GM19395 (cell line): ENCODE results near the gene TET2.

Experiments used
- ATAC-seq: cut with Tn5 transposase; IDR thresholded peaks from one replicate; pipeline ENCODE4 v1.9.1; 2021; ENCODE audit warnings: mild to moderate bottlenecking, moderate library complexity; ENCODE audit not compliant: unreplicated experiment

The TET2 gene

DNA sequence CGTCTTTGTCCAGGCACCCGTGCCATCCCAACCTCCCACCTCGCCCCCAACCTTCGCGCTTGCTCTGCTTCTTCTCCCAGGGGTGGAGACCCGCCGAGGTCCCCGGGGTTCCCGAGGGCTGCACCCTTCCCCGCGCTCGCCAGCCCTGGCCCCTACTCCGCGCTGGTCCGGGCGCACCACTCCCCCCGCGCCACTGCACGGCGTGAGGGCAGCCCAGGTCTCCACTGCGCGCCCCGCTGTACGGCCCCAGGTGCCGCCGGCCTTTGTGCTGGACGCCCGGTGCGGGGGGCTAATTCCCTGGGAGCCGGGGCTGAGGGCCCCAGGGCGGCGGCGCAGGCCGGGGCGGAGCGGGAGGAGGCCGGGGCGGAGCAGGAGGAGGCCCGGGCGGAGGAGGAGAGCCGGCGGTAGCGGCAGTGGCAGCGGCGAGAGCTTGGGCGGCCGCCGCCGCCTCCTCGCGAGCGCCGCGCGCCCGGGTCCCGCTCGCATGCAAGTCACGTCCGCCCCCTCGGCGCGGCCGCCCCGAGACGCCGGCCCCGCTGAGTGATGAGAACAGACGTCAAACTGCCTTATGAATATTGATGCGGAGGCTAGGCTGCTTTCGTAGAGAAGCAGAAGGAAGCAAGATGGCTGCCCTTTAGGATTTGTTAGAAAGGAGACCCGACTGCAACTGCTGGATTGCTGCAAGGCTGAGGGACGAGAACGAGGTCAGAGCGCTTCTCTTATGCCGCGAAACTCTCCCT, at the start of gene TET2:
Gene TET2, plus strand, starts transcription at position 601 of the 740 bp plus-strand sequence. CDS start 87,067 bp downstream, outside the sequence.
- ATAC-seq = peak; percentile 81

DNA sequence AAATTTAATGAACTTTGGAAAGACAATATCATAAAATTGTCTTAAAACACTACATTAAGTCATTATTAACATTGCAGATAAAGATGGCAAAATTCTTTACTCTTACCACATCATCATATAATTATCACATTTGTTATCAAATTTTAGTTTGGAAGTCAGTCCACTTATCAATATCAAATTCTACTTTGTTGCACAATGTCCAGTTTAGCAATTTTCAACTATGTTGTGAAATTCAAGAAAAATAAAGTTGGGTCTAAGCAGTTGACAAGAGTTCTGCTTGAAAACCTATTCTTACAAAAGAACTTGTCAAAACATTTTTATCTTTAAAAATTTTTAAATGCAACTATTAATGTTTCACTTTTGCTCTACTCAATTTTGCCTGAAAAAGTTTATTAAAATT, 44.7 kb upstream of the TET2 start:
- ATAC-seq = no peak

DNA sequence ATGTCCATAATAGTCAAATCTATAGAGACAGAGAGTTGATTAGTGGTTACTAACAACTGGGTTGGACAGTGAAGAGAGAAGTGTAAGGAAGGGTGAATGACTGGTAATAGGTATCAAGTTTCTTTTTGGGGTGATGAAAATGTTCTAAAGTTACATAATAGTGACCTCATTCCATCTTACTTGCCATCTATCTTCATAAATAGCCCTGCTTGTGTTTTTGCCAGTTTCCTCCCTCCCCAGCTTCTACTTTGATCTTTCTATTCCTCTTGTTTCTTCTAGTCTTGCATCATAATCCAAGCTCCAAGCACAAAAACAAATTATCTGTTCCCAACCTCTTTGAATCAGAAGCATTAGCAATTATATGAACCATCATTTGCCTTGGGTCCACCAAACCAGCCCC, 40.2 kb upstream of the TET2 start:
- ATAC-seq = no peak

DNA sequence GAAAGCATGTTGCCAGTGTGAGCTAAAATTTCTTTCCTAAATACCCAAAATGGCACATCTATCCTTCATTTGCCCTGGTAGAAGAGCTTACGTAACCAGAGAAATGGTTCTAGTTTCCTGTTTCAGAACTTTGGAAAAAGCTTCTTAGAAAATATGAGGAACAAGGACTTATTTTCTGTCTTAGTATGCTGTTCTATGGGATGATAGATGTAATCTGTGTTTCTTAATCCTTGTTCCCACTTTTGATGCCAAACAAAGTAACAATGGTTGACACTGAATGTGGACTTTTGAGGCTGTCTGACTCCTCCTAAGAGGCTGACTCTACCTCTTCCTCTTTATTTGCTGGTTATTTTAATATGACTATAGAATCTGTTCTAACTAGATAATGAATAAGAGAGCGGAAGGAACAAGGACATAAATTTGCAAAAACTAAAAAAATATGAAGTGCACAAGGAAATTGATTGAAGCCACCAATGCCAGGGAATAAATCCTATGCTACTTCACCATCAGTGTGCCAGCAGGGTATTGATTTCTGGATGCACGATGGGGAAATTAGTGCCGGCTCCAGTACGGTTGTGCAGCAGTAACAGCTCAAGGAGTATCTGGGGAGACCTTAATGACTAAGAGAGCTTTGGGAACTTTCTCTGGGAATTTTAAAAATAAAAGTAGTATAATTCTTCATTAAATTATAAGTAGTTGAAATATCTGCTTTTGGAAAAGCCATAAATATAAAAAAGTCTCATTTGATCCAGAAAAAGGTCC, 39.4 kb upstream of the TET2 start:
- no peak for ATAC-seq

DNA sequence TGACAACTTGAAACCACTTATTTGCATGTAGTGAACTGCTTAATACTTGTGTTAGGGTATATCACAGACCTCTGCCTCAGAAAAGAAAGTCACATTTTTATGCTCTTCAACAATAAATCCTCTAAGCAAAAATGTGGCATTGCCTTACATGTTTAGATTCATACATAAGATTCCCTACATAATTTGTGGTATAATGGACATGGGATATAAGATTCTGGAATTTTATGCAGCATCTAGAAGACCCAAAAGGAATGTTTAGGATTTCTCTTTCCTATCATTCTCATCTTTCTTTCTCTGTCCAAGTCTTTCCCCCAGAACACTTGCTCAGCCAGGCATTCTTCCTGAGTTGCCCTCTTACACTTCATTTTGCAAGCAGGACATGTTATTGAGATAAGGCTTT, 37.7 kb upstream of the TET2 start:
- ATAC-seq = no peak

DNA sequence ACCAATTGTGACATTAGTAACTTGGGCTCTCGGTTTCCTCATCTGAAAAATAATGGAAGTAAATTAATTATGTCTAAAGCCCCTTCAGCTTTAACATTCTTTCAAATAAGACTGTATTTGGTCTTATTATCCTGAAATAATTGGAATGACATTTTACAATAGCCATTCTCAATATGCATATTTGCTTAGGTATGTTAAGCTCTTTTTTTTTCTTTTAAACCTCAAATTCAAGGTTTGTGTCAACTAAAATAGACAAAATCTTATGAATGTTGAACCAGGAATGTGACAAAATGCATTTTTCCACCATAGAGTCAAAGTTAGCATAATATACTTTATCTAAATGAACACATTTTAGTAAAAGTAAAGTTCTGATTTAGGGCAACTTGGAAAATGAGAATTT, 34.4 kb upstream of the TET2 start:
- no peak for ATAC-seq

DNA sequence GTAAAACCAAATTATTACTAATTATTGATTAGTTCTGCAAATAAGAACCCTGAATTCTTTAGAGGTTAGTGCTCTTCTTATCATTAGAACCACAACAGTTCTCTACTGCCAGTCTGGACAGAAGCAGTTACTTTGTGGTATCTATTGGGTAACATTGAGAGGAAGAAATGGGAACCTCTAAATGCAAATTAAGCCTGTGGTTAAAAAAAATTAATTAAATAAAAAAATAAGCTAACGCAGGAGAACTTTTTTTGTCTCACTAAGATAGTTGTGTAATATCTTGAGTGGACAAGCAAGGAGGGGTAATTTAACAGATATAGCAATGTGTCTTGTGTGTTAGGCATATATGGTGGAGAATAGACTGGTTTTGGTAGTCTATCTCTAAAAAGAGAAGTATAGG, 32.9 kb upstream of the TET2 start:
- no peak for ATAC-seq

DNA sequence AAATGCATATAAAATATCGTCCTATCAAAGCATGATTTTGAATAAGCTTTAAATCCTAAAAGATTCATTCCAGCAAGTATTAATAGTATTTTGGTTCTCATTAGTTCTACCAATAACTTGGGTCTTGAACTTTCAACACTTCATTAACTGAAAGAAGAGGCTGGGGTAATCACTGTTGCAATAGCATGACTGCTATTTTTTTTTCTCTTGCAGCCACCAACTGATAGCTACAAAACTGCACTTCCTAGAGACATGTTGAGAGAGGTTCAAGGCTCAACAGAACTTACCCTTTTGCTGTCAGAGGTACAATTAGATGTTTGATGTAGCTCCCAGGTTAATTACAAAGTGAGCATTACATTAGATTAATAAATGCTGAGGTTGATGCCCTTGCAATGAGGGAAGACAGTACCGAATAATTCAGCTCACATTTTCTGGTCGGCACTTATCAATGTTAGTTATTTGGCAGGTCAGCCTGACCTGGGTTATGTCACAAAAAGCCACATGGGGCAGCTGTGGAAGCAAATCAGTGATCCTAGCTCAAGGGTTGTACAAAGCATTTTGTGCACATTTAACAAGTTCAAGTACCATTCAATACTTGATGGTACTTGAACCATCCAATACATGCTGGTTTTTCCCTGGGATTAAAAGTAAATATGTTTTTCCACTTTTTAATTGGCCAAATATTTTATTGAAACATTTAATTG, 29.9 kb upstream of the TET2 start:
- ATAC-seq = no peak

DNA sequence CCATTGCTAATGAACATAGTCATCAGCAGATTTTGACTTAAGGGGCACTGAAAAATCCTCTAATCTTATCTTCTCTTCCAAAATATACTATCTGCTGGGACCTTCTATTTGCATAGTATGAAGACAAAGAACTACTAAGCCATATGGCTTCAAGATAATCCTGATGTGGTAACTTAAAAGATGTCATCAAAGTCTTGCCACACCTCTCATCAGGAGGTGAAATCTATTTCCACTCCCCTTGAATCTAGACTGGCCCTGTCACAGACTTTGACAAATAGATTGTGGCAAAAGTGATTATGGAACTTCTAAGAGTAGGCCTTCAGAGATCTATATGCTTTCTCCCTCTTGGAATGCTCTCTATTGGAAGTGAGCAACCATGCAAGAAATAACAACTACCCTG, 27.3 kb upstream of the TET2 start:
- no peak for ATAC-seq

DNA sequence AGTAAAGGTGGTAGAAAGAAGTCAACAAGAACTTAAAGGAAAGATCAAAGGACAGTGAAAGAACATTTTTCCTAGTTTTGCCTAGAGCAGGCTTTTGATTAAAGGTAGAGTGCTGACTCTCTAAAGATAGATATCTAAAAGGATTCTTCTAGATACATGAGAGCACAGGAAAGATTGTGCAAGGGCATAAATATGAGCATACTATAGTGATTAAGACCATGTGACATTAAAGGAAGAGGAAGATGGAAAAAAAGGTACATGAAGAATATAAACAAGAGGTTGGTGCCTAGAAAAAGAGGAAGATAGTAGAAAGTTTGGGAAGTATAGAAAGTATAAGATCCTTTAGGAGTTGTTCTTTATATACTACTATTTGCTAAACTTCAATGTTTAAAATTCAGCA, 26.1 kb upstream of the TET2 start:
- ATAC-seq = no peak

DNA sequence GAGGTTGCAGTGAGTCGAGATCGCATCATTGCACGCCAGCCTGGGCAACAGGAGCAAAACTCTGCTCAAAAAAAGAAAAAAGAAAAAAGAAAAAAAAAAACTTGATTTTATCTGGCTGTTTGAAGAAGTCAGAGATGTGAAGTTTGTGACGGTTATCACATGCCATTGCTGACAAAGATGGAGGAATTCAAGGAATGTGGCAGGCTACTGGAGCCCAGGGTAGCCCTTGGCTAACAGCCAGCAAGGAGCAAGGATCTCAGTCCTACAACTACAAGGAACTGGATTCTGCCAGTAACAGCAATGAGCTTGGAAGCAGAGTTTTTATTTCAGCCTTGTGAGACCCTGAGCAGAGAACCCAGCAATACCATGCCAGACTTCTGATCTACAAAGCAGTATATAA, 24.3 kb upstream of the TET2 start:
- ATAC-seq = no peak

DNA sequence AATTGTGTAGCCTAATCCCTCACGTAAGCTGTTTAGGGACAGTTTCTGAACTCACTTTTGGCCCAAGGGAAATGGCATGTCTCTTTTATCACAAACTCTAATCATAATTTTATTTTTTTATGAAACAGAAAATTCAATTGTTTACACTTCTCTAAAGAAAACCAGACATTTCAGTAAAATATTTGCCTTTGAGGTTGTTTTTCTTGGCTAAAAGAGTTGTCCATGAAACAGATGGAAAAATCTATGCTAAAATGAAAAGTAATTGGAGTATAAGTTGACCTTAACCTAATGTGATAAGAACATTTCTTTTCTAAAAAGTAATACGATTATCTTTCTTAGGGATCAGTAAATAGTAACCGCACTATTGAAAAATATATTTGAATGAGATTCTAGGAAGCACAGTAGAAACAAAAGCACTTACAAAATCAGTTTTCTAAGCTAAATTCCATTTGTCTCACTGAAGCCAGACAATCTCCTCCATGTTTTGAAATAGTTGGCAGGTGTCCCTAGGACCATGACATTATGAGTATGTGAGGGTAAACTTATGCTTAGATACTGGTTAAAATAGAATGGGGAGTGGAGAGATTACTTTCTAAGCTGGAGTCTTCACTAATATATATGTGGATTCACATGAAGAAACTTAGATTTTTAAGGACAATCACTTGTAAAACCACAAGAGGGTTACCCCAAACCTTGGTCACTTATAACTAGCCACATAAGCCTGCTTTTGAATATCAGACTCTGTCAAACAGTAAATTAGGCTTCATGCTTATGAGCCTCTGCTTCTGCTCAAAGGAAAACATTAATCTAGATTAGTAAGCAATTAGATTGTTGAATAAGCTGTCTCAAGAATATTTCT, 20.1 kb upstream of the TET2 start:
- ATAC-seq = no peak

DNA sequence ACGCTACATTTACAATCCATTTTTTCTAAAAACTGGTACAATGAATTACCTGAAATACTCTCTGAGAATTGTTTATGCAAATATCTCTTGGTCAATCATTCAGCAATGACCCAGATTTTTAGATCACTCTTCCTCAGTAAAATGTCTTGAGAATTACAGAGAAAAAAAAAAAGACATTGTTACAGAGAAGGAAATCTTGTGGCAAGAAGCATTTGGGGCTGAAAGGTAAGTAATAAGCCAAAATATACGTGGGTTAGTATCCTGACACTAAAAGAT, 19.6 kb upstream of the TET2 start:
- ATAC-seq = no peak

DNA sequence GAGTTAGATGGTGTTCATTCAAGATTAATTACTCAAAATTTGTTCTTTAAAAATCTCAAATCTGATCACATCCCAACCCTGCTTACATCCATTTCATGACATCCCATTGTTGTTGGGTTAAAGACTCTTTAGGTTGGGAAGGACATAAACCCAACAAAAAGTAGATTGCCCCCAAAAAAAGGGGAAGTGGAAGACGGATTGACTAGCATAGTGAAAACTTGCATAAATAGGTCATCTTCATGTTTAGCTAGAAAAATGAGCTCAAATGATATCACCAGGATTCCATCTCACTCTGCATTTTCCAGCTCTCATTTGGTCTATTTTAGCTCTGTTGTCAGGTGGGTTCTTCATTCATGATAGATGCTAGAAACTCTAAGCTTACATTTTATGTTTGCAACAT, 18.5 kb upstream of the TET2 start:
- ATAC-seq = peak; percentile 67

DNA sequence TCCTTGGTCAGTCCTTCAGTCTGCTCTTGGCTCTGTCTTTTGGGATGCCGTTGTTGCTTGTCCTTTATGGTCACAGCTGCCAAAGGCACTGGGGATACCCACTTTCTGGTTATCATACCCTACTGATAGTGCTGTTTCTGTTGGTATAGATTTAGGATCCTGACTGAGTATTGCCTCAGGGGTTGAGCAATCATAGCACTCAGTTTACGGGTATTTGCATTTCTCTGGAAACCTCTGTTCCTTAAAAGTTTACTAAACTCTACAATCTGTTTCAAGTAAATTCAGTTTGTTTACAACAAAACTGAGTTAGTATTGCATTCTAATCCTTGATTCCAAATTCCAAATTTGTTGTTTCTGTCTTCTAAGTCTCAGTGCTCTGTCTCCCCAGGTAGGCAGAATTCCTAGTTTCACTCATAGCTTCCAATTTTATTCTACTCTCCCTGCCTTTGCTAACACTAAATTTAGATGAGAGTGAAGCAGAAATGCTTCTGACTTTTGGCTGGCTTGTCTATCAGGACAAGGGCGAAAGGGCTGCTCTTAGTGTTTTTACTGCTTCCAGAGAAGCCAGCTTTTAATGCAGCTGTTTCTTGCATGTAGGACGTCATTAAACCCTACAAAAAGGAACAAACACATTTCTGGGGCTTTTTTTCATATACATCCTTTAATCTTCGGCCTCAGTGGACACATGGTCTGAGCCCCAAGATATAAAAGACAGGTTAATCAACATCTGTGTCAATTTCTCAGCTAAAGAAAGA, 17.2 kb upstream of the TET2 start:
- ATAC-seq = no peak

DNA sequence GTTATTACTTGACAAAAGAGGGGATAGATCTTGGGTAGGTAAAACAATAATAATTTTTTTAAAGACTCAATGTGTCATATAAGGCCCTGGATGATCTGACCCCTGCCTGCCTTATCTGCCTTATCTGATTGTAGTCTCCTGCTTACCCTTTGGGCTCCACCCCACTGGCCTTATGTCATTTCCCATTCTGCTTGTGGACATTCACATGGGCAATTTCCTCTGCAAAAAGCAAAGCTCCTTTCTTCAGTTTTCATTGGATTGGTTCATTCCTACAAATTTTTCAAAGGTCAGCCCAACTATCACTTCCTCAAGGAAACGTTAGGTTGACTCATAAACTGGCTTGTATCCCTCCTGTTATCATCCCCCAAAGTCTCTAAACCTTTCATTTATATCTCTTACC, 15.7 kb upstream of the TET2 start:
- ATAC-seq = no peak

DNA sequence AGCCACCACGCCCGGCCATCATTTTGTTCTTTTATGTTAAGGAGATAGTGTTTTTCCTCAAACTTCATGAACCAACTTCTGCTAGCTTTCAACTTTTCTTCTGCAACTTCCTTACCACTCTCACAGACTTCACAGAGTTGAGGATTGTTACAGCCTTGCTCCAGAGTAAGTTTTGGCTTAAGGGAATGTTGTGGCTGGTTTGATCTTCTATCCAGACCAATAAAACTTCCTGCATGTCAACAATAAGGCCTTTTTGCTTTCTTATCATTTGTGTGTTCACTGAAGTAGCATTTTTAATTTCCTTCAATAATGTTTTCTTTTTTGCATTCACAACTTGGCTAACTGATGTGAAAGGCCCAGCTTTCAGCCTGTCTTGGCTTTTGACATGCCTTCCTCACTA, 12.7 kb upstream of the TET2 start:
- ATAC-seq = no peak

DNA sequence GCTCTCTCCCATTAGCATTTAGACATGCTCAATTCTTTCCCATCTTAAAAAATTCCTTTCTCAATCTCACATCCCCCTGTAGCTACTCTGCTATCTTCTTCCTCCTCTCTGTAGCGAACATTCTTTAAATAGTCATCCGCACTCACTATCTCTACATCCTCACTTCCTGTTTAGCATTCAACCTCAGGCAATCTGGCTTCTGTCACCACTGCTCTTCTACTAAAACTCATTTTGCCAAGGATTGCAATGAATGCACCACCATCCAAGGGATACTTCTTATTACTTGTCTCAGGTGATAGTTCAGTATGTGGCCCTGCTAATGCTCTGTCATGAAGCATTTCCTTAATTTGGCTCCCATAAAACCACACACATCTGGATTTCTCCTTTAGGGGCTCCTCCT, 10.9 kb upstream of the TET2 start:
- ATAC-seq = peak; percentile 72

DNA sequence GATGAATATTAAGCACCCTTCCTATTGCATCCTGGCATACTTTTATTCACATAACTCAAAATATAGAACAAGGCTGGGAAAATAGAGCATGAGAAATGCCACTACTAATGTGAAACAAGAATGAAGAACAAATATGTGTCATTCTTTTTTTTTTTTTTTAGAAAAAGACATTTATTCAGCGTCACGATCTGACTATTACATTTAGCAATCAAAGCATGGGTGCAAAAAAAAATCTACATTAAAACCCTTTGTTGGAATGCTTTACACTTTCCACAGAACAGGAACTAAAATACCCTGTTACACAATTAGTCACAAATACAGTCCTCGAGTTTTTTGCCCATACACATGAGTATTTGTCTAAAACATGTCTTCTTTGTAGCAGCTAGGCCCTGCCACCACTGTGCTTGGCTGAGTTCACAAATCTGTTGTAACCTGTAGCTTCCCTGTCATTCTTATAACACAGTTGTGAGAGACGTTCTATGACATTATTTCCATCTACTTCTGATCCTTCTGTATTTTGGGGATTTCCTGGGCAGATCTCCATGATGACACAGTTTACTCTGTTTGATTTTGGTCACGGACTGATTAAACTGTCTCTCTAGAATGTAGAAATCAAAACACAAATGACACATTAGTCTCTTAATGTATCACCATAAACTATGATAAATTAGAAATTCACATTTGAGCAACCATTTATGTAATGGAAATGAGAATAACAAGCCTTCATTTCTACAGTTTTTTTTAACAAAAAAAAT, 9.4 kb upstream of the TET2 start:
- no peak for ATAC-seq

DNA sequence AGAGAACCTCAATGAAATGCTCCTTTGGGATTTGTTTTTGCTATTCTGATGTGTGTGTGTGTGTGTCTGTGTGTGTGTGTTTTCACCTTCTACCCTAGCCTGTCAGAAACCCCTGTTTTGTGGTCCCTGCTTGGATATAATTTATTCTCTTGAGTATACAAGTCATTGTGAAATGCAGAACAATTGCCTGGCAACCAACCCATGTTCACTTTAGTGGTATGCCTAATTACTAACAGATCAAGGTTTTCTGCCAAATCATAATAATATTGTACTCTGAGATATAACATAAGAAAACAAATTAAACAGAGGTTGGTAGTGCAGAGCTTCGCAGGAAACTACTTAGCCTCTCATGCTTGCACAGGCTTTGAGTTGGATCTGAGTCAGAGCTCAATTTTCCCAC, 7.0 kb upstream of the TET2 start:
- ATAC-seq = no peak
